ENCODE data around the gene SLC45A2.

DNA sequence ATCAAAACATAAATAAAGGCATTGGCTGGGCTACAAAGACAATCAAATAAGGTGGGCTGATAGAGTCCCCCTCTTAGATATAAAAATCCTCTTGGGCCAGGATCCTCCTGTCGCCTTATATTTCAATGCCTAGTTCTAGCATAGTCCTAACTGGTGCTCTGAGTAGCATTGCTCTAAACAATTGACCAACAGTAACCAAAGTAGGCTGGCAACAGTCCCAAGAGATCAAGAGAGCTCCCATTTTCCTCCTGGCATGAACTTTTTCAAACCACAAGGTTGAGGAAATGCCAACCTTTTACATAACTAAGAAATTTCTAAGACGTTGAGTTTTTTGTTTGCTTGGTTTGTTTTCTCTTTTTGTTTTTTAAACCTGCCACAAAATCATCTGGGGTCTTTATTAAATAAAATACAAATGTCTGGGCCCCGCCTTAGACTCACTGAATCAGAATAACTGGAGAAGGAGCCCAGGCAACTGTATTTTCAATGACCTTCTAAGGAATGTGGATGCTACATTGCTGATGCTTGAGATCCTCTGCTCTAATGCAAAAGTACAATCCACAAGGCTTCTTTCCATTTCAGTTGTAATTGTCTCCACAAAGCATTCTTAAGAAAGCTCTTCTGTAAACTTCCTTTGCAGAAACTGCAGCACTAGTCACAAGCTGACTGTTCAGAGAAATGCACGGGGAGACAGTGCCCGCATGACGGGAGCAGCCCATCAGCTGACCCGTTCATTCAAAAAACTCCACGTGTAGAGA, 2.9 kb downstream of the SLC45A2 start:
- TF ChIP-seq, protein P1, sequence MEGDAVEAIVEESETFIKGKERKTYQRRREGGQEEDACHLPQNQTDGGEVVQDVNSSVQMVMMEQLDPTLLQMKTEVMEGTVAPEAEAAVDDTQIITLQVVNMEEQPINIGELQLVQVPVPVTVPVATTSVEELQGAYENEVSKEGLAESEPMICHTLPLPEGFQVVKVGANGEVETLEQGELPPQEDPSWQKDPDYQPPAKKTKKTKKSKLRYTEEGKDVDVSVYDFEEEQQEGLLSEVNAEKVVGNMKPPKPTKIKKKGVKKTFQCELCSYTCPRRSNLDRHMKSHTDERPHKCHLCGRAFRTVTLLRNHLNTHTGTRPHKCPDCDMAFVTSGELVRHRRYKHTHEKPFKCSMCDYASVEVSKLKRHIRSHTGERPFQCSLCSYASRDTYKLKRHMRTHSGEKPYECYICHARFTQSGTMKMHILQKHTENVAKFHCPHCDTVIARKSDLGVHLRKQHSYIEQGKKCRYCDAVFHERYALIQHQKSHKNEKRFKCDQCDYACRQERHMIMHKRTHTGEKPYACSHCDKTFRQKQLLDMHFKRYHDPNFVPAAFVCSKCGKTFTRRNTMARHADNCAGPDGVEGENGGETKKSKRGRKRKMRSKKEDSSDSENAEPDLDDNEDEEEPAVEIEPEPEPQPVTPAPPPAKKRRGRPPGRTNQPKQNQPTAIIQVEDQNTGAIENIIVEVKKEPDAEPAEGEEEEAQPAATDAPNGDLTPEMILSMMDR (IDR thresholded peaks at IDR 0.05; ENCODE audit: poor library complexity, severe bottlenecking) = no peak
- no peak for TF ChIP-seq TAF1 (IDR thresholded peaks at IDR 0.05; ENCODE audit: low read depth)
- no peak for TF ChIP-seq RAD21 (conservative IDR thresholded peaks at IDR 0.05)
- TF ChIP-seq POLR2AphosphoS5 (IDR thresholded peaks at IDR 0.05) = no peak

All from neural cell (in vitro differentiated cells).